Middle frontal gyrus (tissue), 1 donor: Measurements from ENCODE around the gene PNMA5.
A peak's percentile ranks its signal among the peaks of the same experiment; 100 is the strongest.

Experiments used
- DNase-seq: peaks from one replicate; pipeline ENCODE4 v3.0.0-alpha.2; 2015; ENCODE audit warnings: low spot score; ENCODE audit errors: extremely low spot score

The PNMA5 gene

GRCh38 chrX:152958524-152959465, 35.1 kb downstream of the PNMA5 start:
- peak; percentile 87 for DNase-seq

- no peak for DNase-seq
Observed at GRCh38 chrX:152958047-152958446, 35.9 kb downstream of the PNMA5 start.

- no peak for DNase-seq
Observed at GRCh38 chrX:152950786-152951185, 43.1 kb downstream of the PNMA5 start.

GRCh38 chrX:152949114-152949513, 44.8 kb downstream of the PNMA5 start:
- DNase-seq: no peak

GRCh38 chrX:152946681-152947080, 47.2 kb downstream of the PNMA5 start:
- no peak for DNase-seq

GRCh38 chrX:152945021-152945979, 48.6 kb downstream of the PNMA5 start:
- no peak for DNase-seq

- no peak for DNase-seq
Observed at GRCh38 chrX:152943826-152944225, 50.1 kb downstream of the PNMA5 start.

GRCh38 chrX:152942077-152942442, 51.9 kb downstream of the PNMA5 start:
- DNase-seq: no peak

GRCh38 chrX:152941328-152942076, 52.4 kb downstream of the PNMA5 start:
- peak; percentile 88 for DNase-seq
